Activated CD4-positive, alpha-beta T cell treated with anti-CD3 and anti-CD28 coated beads for 4 hours (primary cell): Measurements from ENCODE around the gene TNFRSF14.

Experiments used
- DNase-seq, 2 donors: peaks; one replicate each; pipeline ENCODE4 v3.0.0-alpha.2; 2020

Gene TNFRSF14

DNA sequence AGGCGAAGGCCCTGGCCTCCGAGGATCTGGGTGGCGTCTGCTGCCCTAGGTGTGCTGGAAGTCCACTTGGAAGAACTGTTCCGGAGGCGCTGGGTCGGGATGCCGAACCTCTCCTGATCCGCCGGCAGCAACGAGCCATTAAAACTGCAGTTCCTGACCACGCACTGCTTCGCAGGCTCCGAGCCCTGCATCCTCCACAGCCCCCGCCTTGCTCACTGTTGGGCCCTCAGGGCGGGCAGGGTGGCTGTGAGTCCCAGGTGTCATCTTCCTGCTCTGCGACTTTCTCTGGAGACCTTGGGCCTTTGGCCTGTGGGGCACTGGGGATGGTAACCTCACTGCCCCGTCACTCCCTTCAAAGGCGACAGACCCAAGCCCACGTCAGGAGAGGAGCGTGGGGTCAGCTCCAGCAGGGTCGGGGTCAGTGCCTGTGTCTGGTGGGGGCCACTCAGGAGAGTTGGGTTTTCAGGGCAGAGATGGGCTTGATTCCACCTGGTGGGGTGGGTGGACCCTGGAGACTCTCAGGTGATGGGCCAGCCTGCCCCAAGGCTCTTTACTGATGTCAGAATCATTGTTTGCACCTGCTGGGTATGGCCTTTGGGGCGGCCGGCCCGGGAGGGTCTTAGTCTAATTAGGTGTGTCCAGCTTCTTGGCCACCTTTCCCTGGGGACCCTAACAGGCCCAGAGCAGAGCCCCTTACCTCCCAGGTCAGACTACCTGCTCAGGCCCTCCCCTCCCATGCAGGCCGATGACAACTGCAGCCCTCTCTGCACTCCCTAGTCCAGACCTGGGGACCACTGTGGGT, 33.5 kb downstream of the TNFRSF14 start:
- DNase-seq: no peak

DNA sequence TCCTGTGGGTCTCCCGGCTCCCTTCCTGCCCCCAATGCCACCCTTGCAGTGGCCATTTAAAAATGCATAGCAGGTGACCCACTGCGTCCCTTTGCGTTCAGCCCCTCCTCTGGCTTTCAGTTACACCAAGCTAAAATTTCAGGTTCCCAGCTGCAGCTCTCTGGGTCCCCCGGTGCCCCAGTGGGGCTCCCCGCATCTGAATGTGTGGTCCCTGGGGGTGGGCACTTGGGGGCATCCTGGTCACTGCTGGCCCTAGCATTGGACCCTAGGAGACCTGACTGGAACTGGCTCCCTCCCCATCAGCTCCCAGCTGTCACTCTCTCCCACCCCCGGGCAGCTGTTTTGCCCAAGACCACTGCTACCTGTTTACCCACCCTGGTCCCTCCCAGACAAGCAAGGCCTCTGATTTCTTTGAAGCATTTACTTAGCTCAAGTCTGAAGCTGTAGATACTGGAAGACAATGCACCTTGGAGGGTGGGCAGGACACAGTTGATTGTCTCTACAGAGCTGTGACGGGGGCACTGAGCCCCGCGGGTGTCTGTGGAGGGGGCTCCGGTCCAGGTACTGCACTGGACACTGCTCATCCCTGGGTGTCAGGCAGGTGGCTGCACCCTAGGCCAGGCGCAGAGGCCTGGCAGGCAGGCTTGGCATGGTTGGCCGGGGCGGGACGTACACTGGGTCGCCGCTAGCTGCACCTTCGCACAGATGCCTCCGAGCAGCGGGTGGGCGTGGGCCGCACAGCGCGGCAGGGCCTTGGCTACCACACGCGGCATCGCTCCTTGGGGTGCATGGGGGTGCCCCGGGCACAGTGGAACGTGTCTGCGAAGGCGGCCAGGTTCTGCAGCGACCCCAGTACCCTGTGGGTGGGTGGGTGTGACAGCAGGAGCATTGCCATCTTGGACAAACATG, 34.3 kb downstream of the TNFRSF14 start:
- DNase-seq: no peak

DNA sequence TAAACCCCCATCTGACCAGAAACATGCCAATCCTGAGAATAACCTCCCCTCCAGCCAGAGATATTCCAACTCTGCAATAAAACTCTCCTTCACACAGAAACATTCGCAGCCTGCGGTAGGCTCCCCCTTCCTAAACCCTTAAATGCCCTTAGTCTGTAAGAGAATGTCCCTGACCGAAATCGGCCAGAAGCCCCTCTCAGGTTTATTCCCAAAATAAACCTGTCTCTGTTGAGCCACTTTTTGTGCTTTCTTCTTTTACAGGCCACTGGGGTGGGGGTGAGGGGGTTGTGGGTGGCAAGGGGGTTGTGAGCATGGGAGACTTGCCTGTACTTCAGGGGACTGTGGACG, 35.0 kb downstream of the TNFRSF14 start:
- DNase-seq: no peak

DNA sequence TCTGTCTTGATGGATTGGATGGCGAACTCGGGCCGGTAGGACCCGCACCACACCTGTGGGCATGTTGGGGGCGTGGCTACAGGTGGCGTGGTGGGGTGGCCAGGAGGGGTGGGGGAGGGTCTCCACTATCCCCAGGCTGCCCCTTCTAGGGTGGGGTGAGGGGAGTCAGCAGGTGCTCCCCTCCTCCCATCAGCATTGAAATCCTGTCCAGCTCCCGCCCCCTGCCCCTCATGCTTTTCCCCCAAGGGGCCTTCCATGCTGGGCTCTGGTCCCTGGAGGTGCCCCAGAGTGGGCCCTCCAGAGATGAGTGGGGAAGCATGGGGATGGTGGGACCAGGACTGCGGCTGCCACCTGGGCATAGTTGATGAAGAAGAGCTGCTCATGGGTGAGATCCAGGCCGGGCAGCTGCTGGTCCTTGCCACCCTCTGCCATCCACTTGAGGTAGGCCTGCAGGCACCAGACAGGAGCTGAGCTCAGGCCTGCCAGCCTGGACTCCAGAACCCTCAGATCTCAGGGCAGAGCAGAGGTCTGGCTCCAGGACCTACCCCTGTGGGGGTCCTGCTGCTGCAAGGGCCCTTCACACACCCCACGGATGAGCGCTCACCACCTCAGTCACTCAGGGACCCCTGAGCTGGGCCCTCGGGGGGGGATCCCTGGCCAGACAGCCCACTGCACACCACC, 35.5 kb downstream of the TNFRSF14 start:
- no peak for DNase-seq

DNA sequence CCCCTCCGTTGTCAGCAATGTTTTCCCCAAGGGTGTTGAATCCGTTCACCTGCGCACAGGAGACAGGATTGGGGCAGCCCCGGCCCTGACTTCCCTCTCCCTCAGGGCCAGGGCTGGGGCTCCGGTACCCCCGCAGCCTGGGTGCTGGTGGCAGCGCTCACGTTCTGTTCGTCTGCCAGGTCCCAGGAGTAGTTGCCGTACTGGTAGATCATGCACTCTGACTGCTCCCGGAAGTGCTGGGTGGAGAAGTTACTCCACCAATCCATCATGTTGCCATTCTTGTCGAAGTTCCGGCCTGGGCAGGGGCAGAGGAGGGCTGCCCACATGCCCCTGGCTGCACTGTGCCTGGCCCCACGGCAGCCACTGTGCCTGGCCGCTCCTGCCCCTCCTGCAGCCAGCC, 36.5 kb downstream of the TNFRSF14 start:
- no peak for DNase-seq

DNA sequence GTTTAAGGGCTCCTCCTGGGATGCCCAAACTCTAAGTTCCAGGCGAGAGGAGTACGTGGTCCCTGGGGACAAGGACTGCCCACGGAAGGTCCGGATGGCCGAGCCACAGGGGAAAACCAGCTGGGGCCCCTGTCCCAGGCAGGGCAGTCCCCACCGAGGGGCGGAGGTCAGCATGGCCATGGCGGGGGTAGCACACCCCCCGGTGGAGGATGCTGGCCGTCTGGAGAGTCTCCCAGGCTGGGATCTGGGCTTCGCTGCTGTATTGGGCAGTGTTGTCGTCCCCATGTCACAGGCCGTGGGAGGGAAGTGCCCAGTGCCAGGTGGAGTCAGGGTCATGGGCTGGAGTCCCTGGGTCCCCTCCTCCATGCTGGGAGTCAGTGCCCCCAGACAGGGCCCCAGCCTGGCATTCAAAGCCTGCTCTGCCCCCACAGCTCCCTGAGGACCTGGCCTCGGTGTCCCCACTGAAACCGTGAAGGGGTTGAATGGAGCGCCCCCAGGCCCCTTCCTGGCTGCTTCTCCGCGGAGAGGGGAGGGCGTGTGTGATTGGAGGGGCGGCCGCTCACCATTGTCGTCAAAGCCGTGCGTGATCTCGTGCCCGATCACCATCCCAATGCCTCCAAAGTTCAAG, 37.2 kb downstream of the TNFRSF14 start:
- no peak for DNase-seq

DNA sequence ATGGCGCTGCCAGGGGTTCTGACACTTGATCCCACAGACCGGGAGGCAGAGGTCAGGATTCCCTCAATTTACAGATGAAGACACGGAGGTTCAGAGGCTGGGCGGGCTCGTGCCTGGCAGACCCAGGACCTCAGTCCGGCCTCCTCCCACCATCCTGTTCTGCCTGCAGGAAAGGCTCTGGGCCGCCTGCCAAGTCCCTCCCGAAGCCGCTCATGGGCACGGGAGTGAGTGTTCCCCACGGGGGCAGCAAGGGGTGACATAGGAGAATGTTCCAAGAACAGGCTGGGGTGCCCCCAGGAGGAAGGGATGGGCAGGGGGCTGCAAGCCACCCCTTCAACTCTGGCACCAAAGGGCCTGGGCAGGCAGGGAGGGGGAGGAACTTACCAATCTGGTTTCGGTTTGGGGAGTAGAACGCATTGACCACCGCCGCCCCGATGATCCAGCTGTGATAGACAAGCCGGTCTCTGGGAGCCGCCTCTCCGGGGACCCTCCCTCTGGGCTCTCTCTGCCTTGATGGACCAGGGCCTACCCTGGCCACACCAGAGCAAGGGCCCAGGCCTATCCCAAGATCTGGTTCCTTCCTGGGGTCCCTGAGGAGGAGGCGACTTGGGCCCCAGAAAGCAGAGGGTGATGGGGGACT, 38.0 kb downstream of the TNFRSF14 start:
- DNase-seq: no peak

DNA sequence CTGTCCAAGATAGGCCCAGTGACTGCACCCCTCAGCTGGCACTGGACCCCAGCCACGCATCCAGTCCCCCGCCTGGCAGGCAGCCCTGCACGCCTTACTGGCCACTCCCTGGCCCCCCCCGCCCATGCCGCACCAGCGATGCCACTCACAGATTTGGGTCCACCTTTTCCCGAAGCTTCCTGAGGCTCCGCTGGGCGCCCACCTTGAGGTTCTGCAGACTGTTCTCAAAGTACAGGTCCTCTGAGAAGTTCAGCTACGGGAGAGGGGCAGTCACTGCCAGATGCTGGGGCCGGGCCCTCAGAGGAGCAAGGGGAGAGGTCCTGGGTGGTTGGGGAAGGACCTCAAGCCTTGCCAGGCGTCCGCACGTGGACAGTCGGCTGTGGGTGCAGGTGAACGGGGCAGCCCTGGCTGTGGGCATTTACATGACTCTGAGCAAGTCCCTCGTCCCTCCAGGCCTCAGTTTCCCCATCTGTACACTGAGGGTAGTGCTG, 38.5 kb downstream of the TNFRSF14 start:
- DNase-seq: no peak

DNA sequence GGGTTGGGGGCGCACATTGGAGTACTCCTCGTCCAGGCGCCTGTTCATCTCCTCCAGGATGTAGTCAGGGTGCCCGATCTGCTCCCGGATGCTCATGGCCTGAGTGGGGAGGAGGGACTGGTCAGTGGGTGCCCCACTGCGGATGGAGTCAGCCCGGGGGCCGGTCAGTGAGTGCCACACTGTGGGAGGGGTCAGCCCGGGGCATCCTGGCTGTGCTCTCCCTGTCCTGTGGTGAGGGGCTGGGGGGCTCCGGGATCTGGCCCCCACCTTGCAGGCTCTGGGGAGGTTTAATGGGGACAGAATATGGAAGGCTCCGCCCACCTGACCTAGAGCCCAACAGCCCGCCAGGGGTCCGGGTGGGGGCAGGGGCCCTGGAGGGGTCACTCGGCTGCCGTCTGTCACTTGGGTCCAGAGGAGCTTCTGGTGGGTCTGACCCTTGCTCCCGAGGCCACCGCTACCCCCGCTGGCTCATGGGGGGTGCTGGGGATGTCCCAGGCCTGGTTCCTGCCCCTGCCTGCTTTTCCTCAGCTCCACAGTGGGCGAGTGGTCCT, 39.2 kb downstream of the TNFRSF14 start:
- DNase-seq: no peak

DNA sequence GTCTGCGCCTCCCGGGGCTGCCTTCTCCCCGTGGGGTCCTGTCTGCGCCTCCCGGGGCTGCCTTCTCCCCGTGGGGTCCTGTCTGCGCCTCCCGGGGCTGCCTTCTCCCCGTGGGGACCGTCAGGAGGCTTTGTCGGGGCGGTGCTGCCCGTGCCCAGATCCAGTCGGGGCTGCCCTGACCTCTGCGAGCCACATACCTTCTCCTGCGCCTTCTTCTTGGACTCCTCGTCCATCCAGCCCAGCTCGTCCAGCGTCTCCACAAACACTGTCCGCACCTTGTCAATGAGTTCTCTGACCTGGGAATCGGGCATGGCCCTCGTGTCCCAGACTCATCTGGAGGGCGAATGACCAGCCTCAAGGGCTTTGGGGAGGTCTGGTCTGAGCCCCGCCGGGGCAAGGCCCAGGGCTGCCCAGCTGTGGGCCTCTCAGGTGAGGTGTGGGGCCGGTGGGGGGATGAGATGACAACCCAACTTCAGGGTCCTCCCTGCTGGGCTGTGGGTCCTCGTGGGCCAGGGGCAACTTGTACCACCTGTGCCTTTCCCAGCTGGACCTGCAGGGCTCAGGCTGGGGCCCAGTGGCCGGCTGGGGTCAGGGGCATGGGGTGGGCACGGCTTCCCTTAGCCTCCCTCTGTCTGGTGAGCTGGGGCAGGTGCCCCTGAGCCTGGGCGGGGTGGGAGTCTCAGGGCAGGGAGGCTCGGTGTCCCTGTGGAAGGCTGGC, 39.8 kb downstream of the TNFRSF14 start:
- DNase-seq: no peak

DNA sequence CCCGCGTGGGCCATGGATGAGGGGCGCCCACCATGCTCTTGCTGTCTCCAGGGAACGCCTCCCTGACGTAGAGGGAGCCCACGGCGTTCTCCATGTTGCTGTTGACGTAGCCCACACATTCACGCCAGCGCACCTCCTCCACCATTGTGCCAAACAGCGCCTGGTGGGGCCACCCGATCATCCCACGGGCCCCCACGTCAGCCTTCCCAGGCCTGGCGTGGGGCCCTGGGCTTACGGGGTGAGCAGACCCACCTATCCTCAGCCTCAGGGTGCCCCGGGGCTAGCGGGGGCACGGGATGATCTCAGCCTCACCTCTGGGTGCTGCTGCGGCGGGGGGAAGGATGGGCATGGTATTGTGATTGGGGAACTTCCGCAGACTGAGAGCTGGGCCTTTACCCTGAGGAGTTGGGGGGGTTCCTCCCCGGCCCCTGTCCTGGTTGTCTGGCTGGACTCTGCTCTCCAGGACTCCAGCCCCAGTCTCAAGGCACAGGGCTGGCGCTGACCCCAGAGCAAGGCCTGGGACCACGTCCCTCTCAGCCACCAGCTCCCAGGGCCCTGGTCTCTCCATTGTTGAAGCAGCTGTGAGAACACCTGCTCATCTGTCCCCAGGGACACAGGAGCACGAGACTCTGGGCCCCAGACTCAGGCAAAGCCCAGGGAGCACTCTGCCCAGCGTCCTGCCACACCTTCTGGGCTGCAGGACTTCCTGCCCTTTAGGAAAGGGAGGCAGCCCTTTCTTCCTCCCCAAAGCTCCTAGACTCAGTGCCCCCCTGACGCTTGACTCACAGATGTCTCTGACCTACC, 40.6 kb downstream of the TNFRSF14 start:
- no peak for DNase-seq

DNA sequence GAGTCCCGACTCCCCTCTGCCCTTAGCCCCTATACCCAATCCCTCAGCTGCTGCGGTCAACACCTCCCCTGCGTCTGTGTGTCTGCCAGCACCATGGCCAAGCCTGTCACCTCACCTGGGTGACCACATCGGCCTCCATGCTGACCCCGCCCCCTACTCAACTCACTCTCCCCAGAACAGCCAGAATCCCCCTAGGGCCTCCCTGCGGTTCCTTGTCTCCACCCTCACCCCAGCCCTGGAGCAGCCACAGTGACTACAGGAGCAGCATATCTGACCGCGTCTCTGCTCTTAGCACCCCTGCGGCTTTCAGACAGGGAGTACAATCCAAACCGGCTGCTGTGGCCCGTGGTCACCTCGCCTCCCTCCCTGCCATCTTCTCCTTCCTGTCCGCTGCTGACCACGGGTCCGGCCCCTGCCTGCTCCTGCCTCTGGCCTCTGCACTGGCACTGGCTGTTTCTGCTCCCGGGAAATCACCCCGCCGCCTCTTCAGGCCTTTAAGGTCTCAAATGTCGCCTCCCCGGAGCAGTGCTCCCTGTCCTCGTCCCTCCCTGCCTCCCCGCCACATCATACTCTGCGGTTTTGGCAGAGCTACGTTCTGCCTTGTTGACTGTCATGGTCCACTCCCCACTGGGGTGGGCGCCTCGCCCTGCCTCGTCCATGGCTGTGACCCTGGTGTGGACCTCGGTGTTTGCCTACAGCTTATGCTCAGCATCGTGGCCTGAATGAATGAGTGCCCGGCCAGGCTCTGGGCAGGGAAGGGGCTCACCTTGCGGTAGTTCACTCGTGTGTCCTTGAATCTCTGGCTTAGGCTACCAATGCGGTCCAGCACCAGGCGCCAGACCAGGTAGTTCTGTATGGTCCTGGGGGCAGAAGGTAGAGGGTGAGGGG, 41.5 kb downstream of the TNFRSF14 start:
- no peak for DNase-seq

DNA sequence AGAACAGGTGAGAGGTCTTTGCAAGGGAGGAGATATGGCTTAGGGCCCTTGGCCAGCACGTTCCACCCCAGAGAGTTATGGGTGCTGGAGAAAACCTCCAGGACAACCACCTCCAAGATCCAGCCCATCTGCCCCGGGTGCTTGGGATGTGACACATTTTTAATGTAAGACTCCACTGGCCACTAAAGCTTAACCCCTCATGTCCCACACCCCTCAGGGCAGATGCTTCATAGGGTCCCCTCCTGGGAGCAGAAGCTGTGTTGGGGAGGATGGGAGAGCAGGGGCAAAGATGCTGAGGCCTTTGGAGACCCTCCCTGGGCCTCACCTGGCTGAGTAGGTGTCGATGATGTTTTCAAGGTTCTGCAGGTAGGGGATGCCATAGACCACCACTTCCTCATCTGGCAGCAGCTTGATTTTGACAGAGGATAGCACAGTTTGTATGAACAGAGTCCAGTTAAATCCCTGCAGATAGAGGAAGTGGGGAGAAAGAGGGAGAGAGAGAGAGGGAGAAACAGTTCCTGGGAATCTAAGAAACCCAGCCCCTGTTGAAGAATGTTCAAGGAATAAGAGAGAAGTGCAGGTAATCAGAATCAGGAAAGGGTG, 42.3 kb downstream of the TNFRSF14 start:
- DNase-seq: no peak

DNA sequence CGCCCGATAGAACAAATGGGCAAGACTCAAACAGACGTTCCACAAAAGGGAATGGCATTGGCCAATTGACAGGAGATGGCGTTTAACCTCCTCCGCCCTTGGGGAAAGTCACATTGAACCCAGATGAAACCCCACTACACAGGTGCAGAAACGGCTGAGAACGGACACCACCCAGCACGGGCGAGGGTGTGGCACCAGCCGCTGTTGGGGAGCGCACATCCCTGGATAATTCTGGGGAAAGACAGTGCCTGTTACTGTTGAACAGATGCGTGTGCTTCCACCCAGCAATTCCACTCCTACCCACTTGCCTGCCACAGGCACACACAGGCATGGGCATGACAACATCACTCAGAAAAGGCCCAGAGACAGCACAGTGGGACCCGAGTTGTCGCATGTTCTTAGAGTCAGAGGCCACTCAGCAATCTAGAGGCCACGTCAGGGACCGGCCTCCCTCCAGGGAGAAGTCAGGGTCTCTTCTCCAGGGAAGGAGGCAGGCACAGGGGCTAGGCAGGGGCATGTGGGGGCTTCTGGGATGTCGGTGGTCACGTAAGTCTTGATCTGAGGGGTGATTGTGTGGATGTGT, 45.6 kb downstream of the TNFRSF14 start:
- no peak for DNase-seq

DNA sequence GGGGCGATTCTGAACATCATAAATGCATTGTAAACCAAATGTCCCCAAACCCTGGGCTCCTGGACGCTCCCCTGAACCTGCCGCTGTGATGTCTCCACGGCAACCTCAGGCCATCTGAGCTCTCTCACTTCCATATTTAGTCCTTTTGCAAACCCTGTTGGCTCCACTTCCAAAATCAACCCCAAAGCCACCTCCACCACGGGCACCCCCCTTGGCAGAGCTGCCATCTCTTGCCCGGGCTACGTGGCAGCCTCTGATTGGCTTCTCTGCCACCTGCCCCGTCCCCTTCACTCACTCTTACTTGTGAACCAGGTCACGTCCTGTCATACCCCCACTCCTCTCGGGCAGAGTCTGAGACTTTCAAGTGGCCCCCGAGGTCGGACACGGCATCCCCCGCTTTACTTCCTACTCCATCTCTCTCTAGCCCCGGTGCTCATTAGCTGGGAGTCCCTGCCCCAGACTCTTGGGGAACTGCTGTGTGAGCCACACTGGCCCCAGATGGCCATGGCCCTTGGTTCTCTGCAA, 46.2 kb downstream of the TNFRSF14 start:
- no peak for DNase-seq

DNA sequence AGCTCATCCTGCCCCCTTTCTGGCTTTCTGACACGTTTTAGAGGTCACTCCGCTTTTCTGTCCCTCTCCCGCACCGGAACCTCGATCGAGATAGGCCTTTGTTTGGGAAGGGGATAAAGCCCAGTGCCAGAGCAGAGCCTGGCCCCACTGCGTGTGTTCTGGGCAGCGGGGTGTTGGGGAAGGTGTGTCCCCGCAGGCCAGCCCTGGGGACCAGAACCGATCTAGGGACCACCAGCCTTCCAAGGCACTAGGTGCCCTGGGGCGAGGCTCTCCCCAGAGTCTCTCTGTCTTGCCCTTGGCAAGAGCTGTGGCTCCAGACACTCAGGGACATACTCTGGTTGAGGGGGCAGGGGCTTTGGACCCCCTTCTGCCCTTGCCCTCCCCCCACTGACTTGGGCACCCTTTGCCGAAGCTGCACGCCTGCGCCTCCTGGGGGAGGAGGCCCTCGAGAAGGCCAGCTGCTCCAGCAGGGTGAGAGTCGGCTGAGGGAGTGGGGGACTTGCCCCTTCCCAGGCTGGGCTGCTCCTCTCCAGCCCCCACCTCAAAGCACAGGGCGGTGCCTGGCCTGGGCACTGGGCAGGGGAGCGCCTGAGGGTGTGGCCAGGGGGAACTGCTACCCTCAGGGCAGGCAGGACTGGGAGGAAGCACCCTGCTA, 46.8 kb downstream of the TNFRSF14 start:
- DNase-seq: no peak

DNA sequence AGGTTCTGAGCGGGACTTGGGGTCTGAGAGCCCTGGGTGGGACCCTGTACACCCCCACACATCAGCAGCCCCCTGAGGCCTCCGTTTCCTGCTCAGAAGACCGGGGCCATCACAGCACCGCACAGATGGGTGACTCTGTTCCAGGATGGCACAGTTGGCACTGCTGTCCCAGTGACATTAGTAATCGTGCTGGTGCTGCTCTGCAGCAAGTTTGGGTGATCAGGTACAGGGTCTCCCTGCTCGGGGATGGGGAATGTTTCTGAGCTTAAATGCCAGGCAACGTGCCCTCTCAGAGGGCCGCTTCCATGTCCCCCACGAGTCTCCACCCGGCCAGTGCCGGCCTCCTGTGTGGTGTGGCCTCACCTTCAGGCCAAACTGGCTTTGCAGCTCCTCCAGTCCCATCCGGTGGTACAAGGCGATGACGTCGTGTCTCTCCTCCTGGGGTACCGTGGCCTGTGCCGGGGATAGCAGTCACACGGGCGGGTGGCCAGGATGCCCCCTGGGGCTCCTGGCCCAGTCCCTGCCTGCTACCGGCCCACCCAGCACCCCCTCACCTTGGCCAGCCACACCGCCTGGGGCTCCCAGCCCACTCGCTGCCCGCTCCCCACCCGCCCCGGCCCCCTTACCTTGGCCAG, 47.5 kb downstream of the TNFRSF14 start:
- DNase-seq: no peak
